ENCODE data around the gene ANKRD31. TPM values are rescaled to one million over a fixed set of nuclear protein-coding genes. Genes with fewer than 3 reads are reported as not detected.

ANKRD31 gene
- total RNA-seq, 1 experiment from 2014 or later, result 0.11 TPM

- Histone ChIP-seq H3K4ac (ENCODE audit: low read depth, low read length) (no peak overlapping the region), H2BK15ac (ENCODE audit: low read depth, low read length) (no peak overlapping the region), H3K27ac (ENCODE audit: insufficient read length, low read depth, low read length) (no peak overlapping the region), H3K9me3 (ENCODE audit: control insufficient read depth, low read depth, low read length) (peaks cover 7% of the 10 kb centered on the region), H3K14ac (ENCODE audit: insufficient read depth, low read length) (no peak overlapping the region), H2BK5ac (ENCODE audit: insufficient read length, low read length) (no peak overlapping the region), H3K56ac (ENCODE audit: insufficient read length, low read depth, low read length) (no peak overlapping the region), H3K79me1 (ENCODE audit: insufficient read depth, low read depth, low read length, poor library complexity, severe bottlenecking) (no peaks in the 10 kb centered on the region), H4K8ac (replicated peaks; ENCODE audit: insufficient read length, low read depth, low read length) (no peak overlapping the region), H3K23ac (ENCODE audit: insufficient read length, low read depth, low read length) (no peak overlapping the region), H2BK120ac (ENCODE audit: low read depth, low read length, poor library complexity, severe bottlenecking) (no peak overlapping the region), H3K79me2 (ENCODE audit: insufficient read depth, low read length) (no peaks in the 10 kb centered on the region), H2BK12ac (ENCODE audit: insufficient read length, low read depth, low read length) (no peak overlapping the region), H3K4me2 (ENCODE audit: insufficient read depth, insufficient read length, low read length) (no peak overlapping the region), H2BK20ac (ENCODE audit: low read depth, low read length, poor library complexity, severe bottlenecking) (no peak overlapping the region), H3T11ph (ENCODE audit: low read length) (no peak overlapping the region), H4K5ac (ENCODE audit: insufficient read length, low read depth, low read length) (no peak overlapping the region), H3K4me1 (ENCODE audit: insufficient read depth, low read length) (peaks cover 6% of the 10 kb centered on the region), H4K20me1 (ENCODE audit: control insufficient read depth, insufficient read depth, insufficient read length) (no peaks in the 10 kb centered on the region), H4K91ac (ENCODE audit: insufficient read length, low read depth, low read length) (no peak overlapping the region), H3K9ac (ENCODE audit: extremely low read depth, insufficient read length, low read length) (no peak overlapping the region), H3K27me3 (ENCODE audit: insufficient read depth, low read length) (no peaks in the 10 kb centered on the region), H2AK5ac (ENCODE audit: insufficient read length, low read length) (no peak overlapping the region), H3K23me2 (ENCODE audit: insufficient read length, low read depth, low read length, poor library complexity, severe bottlenecking) (no peaks in the 10 kb centered on the region), H3K18ac (ENCODE audit: insufficient read length, low read depth, low read length) (no peak overlapping the region), H2AFZ (ENCODE audit: low read length) (no peak overlapping the region)
- DNase-seq, result no peak
- no peak for TF ChIP-seq CTCF (conservative IDR thresholded peaks at IDR 0.05)
- no peak overlapping the region for H3K4me3 Mint-ChIP-seq
- no CpG with 5 or more reads among the region's 1 CpG for WGBS (ENCODE audit: extremely low coverage, insufficient read length, low lambda C conversion rate)
- H3K9me3 Mint-ChIP-seq, result peaks cover 19 to 21% of the 10 kb centered on the region in 2 experiments
- H3K27ac Mint-ChIP-seq, result peak overlapping the region in 1 of 3 experiments; percentile 37; a peak in 2 of 7 replicates
- H3K4me1 Mint-ChIP-seq, result peaks cover 17 to 33% of the 10 kb centered on the region in 2 experiments
- peaks cover 8 to 20% (median 14%) of the 10 kb centered on the region in 3 experiments for H3K36me3 Mint-ChIP-seq (ENCODE audit: insufficient read depth in 1 of 3, low read depth in 3 of 3)
- no peaks in the 10 kb centered on the region; the same call in 1 of the 2 replicates for H3K27me3 Mint-ChIP-seq (ENCODE audit: low read depth)
Observed at GRCh38 chr5:75275147-75275546, 38.5 kb upstream of the ANKRD31 start.
